HCT116 (cell line): ENCODE measurements around the gene NOXRED1. TPM values are rescaled to one million over a fixed set of nuclear protein-coding genes. Genes with fewer than 3 reads are reported as not detected.

Experiments
- ATAC-seq: fragments of 200-7000 bp; cut with Tn5 transposase; 2 replicates; pipeline ENCODE4 v1.9.1; 2020; ENCODE audit warnings: mild to moderate bottlenecking, moderate library complexity
- BruUV-seq: library from RNA; stranded (reverse); fragments of 400-500 nt; replicated peaks from 2 replicates; lab custom pipeline; 2021; lab: Mats Ljungman, UMichigan
- CTCF ChIA-PET: fragments of 300-600 bp; sonication (Branson Sonifier 250); formaldehyde crosslinking; loops from one replicate; lab custom pipeline; 2021; ENCODE audit warnings: antibody characterized with exemption; lab: Charles Lee
- POLR2A ChIA-PET: fragments of 300-600, 350-600 bp; sonication (Branson Sonifier 250); formaldehyde crosslinking; loops from one replicate; lab custom pipeline; 2021; ENCODE audit warnings: antibody characterized with exemption; lab: Charles Lee
- RAD21 ChIA-PET, 2 experiments: fragments of 300-600 bp; sonication (Branson Sonifier 250); formaldehyde crosslinking; loops; one replicate each; lab custom pipeline; 2023; ENCODE audit warnings: low total read pairs in 2 of 2; ENCODE audit not compliant: uncharacterized antibody in 2 of 2, unreplicated experiment in 2 of 2, low non-redundant PET in 1 of 2; lab: Charles Lee
- DNase-seq: peaks from one replicate; pipeline ENCODE4 v3.0.0-alpha.2; 2010; ENCODE audit warnings: low read depth, low spot score
- H2AFZ ChIP-seq: fragments of 200-600 bp; shearing (Covaris generic), sonication (generic); 2 replicates; pipeline ENCODE4 v1.6.1; 2017; ENCODE audit warnings: low read depth, mixed run types, mixed read lengths, antibody characterized with exemption, low read length; ENCODE audit not compliant: poor library complexity, severe bottlenecking
- H3K27ac ChIP-seq: 2 replicates; pipeline ENCODE4 v1.5.1; 2012; ENCODE audit warnings: low read depth, low read length
- H3K27me3 ChIP-seq: fragments of 200-600 bp; sonication (generic); 2 replicates; pipeline ENCODE4 v1.6.1; 2016; ENCODE audit warnings: mixed run types, low read length, mixed read lengths; ENCODE audit not compliant: insufficient read depth
- H3K36me3 ChIP-seq, 2 experiments: fragments of 200-500 bp in 1 of 2; fragments of 200-600 bp in 1 of 2; sonication (Bioruptor generic) in 1 of 2; sonication (generic) in 1 of 2; 2 replicates each; pipeline versions ENCODE4 v1.5.1 to v1.6.1; 2014 to 2016; ENCODE audit warnings: low read length in 2 of 2, inconsistent platforms in 1 of 2, mixed read lengths in 1 of 2, mixed run types in 1 of 2; ENCODE audit not compliant: insufficient read depth in 2 of 2, control insufficient read depth in 1 of 2
- H3K4me1 ChIP-seq, 2 experiments: fragments of 200-600 bp in 1 of 2; sonication (generic) in 1 of 2; 2 replicates each; pipeline versions ENCODE4 v1.5.1 to v1.6.1; 2012 to 2017; ENCODE audit warnings: low read length in 2 of 2, inconsistent platforms in 1 of 2, mild to moderate bottlenecking in 1 of 2, mixed read lengths in 1 of 2, mixed run types in 1 of 2, moderate library complexity in 1 of 2; ENCODE audit not compliant: insufficient read depth in 2 of 2, control insufficient read depth in 1 of 2
- H3K4me2 ChIP-seq: fragments of 200-600 bp; sonication (generic); 2 replicates; pipeline ENCODE4 v1.6.1; 2017; ENCODE audit warnings: mixed run types, low read length, mixed read lengths
- H3K4me3 ChIP-seq, 2 experiments: fragments of 200-600 bp in 1 of 2; sonication (generic) in 1 of 2; replicated peaks in 1 of 2; 2 replicates each; pipeline ENCODE4 v1.5.1; 2011 to 2016; ENCODE audit warnings: low read length in 2 of 2, control low read depth in 1 of 2, low read depth in 1 of 2, mild to moderate bottlenecking in 1 of 2, mixed read lengths in 1 of 2, mixed run types in 1 of 2
- H3K79me2 ChIP-seq: fragments of 200-600 bp; sonication (generic); 2 replicates; pipeline ENCODE4 v1.6.1; 2017; ENCODE audit warnings: mild to moderate bottlenecking, mixed run types, low read length, moderate library complexity, mixed read lengths; ENCODE audit not compliant: insufficient read depth
- H3K9ac ChIP-seq: fragments of 200-600 bp; sonication (generic); 2 replicates; pipeline ENCODE4 v1.6.1; 2016; ENCODE audit warnings: low read length, mixed read lengths
- H3K9me2 ChIP-seq: fragments of 200-600 bp; sonication (generic), shearing (Covaris generic); 2 replicates; pipeline ENCODE4 v1.6.1; 2017; ENCODE audit warnings: mixed run types, mild to moderate bottlenecking, moderate library complexity; ENCODE audit not compliant: insufficient read depth
- H3K9me3 ChIP-seq, 2 experiments: fragments of 200-500 bp in 1 of 2; fragments of 200-600 bp in 1 of 2; sonication (Bioruptor generic) in 1 of 2; sonication (generic) in 1 of 2; 2 replicates each; pipeline ENCODE4 v1.6.1; 2014 to 2017; ENCODE audit warnings: low read length in 2 of 2, mixed read lengths in 2 of 2, inconsistent platforms in 1 of 2, low read depth in 1 of 2, mild to moderate bottlenecking in 1 of 2, mixed run types in 1 of 2, moderate library complexity in 1 of 2; ENCODE audit not compliant: control insufficient read depth in 1 of 2, insufficient read depth in 1 of 2
- H4K20me1 ChIP-seq: fragments of 200-600 bp; sonication (generic), shearing (Covaris generic); 2 replicates; pipeline ENCODE4 v1.6.1; 2017; ENCODE audit warnings: mixed run types, mild to moderate bottlenecking, moderate library complexity; ENCODE audit not compliant: insufficient read depth
- CTCF ChIP-seq, 3 experiments: fragments of 200-600 bp in 1 of 3; sonication (generic) in 1 of 3; IDR thresholded peaks in 2 of 3; conservative IDR thresholded peaks in 1 of 3; 2 replicates each; pipeline ENCODE4 v1.5.1; 2012 to 2017; ENCODE audit warnings: low read depth in 2 of 3, low read length in 2 of 3, antibody characterized with exemption in 1 of 3, borderline replicate concordance in 1 of 3, control low read depth in 1 of 3, mild to moderate bottlenecking in 1 of 3, mixed read lengths in 1 of 3, mixed run types in 1 of 3, moderate library complexity in 1 of 3; ENCODE audit not compliant: insufficient read depth in 1 of 3
- ELF1 ChIP-seq: IDR thresholded peaks from 2 replicates; pipeline ENCODE4 v1.6.1; 2012; ENCODE audit warnings: low read depth, borderline replicate concordance
- EZH2 ChIP-seq: fragments of 200-600 bp; sonication (generic); IDR thresholded peaks from 2 replicates; pipeline ENCODE4 v1.6.1; 2017; ENCODE audit warnings: antibody characterized with exemption, mixed run types
- EZH2phosphoT487 ChIP-seq: fragments of 200-600 bp; IDR thresholded peaks from 2 replicates; pipeline ENCODE4 v1.6.1; 2018; ENCODE audit warnings: antibody characterized with exemption, borderline replicate concordance
- FOSL1 ChIP-seq: IDR thresholded peaks from 2 replicates; pipeline ENCODE4 v1.6.1; 2012; ENCODE audit warnings: low read depth
- JUND ChIP-seq: IDR thresholded peaks from 2 replicates; pipeline ENCODE4 v1.6.1; 2012
- MAX ChIP-seq: IDR thresholded peaks from 2 replicates; pipeline ENCODE4 v1.6.1; 2012
- POLR2A ChIP-seq: IDR thresholded peaks from 2 replicates; pipeline ENCODE4 v1.7.0; 2011; ENCODE audit warnings: borderline replicate concordance; ENCODE audit not compliant: insufficient read depth, insufficient read length; ENCODE audit errors: extremely low read depth
- RAD21 ChIP-seq: IDR thresholded peaks from 2 replicates; pipeline ENCODE4 v1.6.1; 2012; ENCODE audit warnings: low read depth, mild to moderate bottlenecking
- SP1 ChIP-seq: IDR thresholded peaks from 2 replicates; pipeline ENCODE4 v1.6.1; 2012; ENCODE audit warnings: low read depth
- TCF7L2 ChIP-seq: IDR thresholded peaks from 2 replicates; pipeline ENCODE4 v1.7.0; 2011; ENCODE audit warnings: borderline replicate concordance, inconsistent platforms; ENCODE audit not compliant: insufficient read depth, insufficient read length; ENCODE audit errors: extremely low read depth
- ZFX ChIP-seq: fragments of 450-650 bp; IDR thresholded peaks from 2 replicates; pipeline ENCODE4 v1.6.1; 2017
- intact Hi-C: fragments of 100-400 bp; cut with micrococcal nuclease; formaldehyde crosslinking; loops from 2 replicates; pipeline ENCODE4 v1.10.0; 2022
- total RNA-seq: library from RNA; stranded (reverse); gene quantifications from one replicate; pipeline ENCODE4 v1.2.1, GENCODE V29; 2021; ENCODE audit not compliant: unreplicated experiment
- TF ChIP-seq, protein P1 (sequence below): IDR thresholded peaks from 2 replicates; pipeline ENCODE4 v1.6.1; 2012

NOXRED1 gene
- total RNA-seq, 1 experiment from 2014 or later: 0.66 TPM

- Histone ChIP-seq H4K20me1 (peaks cover 12% of the 10 kb centered on the region; the same call in 1 of the 2 replicates), H3K9ac (peak overlapping the region; percentile 80)
- CTCF ChIA-PET: interaction anchor here (0.6 to 2.3 kb wide), 9 partner anchors 11 to 307 kb away, joined by 3 to 13 read pairs (median 4); no protein-coding TSS in a partner anchor
- TF ChIP-seq MAX: peak; percentile 18
- no peak for TF ChIP-seq EZH2phosphoT487
- peak; percentile 92 for TF ChIP-seq ZFX
- TF ChIP-seq, all 23 proteins: peak for 2
- intact Hi-C loops: loop anchor here (2.0 to 10.0 kb wide), 7 partner anchors 81 to 356 kb away; partner anchors contain the start of genes GSTZ1, POMT2, SAMD15 and TMED8
- DNase-seq (no peak), ATAC-seq (peak; percentile 14)
- RAD21 ChIA-PET: interaction anchor here in 1 of 2 experiments (1.5 kb wide), 1 partner anchor 359 kb away, joined by 4 read pairs; no protein-coding TSS in a partner anchor
- Histone ChIP-seq H3K27me3 (no peaks in the 10 kb centered on the region), H3K4me2 (peak overlapping the region; percentile 83), H3K36me3 (peaks cover 26 to 34% of the 10 kb centered on the region in 2 experiments), H3K9me2 (no peaks in the 10 kb centered on the region), H2AFZ (no peak overlapping the region), H3K9me3 (no peaks in the 10 kb centered on the region), H3K79me2 (peaks cover 60% of the 10 kb centered on the region), H3K4me3 (peak overlapping the region; percentile 87 to 89), H3K4me1 (peaks cover 6 to 15% of the 10 kb centered on the region in 2 experiments), H3K27ac (peak overlapping the region; percentile 81)
- POLR2A ChIA-PET: interaction anchor here (1.1 kb wide), 1 partner anchor 137 kb away, joined by 3 read pairs; the partner anchor contains the start of genes GSTZ1 and POMT2
- no TSS peak for BruUV-seq
Observed at GRCh38 chr14:77458249-77458950, 35.1 kb upstream of the NOXRED1 start.

DNA sequence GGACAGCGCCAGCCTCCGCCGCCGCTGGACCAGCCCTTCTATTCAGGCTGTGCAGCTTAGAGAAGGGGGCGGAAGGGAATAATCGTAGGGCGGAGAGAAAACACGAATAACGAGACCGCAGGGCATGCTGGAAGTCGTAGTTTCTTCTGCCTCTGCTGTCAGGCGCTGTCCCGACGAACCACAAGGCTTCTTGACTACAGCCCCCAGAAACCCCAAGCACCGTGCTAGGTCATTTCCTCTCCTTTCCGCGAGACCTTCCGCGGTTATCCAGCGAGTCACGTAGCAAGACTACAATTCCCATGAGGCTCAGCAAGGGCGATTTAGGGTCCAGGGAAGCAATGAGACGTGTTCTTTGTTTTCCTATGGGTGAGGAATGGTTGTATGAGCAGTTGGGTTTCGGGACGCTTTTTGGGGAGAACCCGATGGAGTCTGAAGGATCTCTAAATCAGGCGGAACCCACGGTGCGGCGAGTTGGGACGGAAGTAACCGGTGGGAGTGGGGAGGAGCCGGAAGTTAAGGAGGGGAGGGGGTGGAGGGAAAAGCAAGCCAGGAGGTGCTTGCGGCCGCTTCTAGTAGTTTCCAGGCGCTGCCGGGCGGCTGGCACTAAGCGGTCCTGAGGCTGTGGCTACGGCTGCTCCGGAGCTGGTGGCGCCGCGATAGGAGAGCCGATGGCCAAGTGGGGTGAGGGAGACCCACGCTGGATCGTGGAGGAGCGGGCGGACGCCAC, 34.4 kb upstream of the NOXRED1 start, which contains the start of the genes AHSA1 and VIPAS39:
TSS of gene AHSA1 (plus strand) at position 572 of the 727 bp plus-strand sequence. CDS start at position 669, 97 bp downstream.
TSS of gene VIPAS39 (minus strand) at position 80 of the 727 bp plus-strand sequence. CDS start 3,499 bp downstream, outside the sequence.
- Histone ChIP-seq H3K9me3 (no peaks in the 10 kb centered on the region), H4K20me1 (peaks cover 12% of the 10 kb centered on the region; the same call in 1 of the 2 replicates), H3K4me1 (peaks cover 6 to 15% of the 10 kb centered on the region in 2 experiments), H3K4me2 (peak within 1 kb of the TSS; percentile 83), H3K27ac (peak within 1 kb of the TSS; percentile 81), H3K4me3 (peak within 1 kb of the TSS; percentile 87 to 89), H3K36me3 (peaks cover 26 to 27% of the 10 kb centered on the region in 2 experiments), H2AFZ (peak within 1 kb of the TSS; percentile 87), H3K79me2 (peaks cover 55% of the 10 kb centered on the region), H3K27me3 (no peaks in the 10 kb centered on the region), H3K9me2 (no peaks in the 10 kb centered on the region), H3K9ac (peak within 1 kb of the TSS; percentile 80)
- intact Hi-C loops: loop anchor here (2.0 to 10.0 kb wide), 7 partner anchors 80 to 357 kb away; partner anchors contain the start of genes GSTZ1, POMT2, SAMD15 and TMED8
- CTCF ChIA-PET: interaction anchor here (0.6 kb wide), 1 partner anchor 141 kb away, joined by 3 read pairs; no protein-coding TSS in a partner anchor
- peak; percentile 93 for ATAC-seq
- RAD21 ChIA-PET: interaction anchor here in 1 of 2 experiments (0.5 kb wide), 1 partner anchor 334 kb away, joined by 3 read pairs; no protein-coding TSS in a partner anchor
- peak; percentile 99 for DNase-seq
- BruUV-seq: no TSS peak
- POLR2A ChIA-PET: interaction anchor here (0.9 to 1.1 kb wide), 3 partner anchors 9 to 137 kb away, joined by 3 to 4 read pairs (median 3); partner anchors contain the start of genes GSTZ1 and POMT2
- peak; percentile 25 for TF ChIP-seq TCF7L2
- no peak for TF ChIP-seq EZH2
- no peak for TF ChIP-seq RAD21
- TF ChIP-seq FOSL1: no peak
- TF ChIP-seq SP1: peak; percentile 87
- TF ChIP-seq ELF1: peak; percentile 92
- peak; percentile 79 for TF ChIP-seq POLR2A
- TF ChIP-seq EZH2phosphoT487: no peak
- no peak for TF ChIP-seq JUND
- 0 out of 6 replicates have a peak, but pooled peaks of 1 of the 3 experiments have one; percentile 2 for TF ChIP-seq CTCF (IDR thresholded peaks at IDR 0.05 in 2 of 3, conservative IDR thresholded peaks at IDR 0.05 in 1 of 3; ENCODE audit: borderline replicate concordance in 1 of 3, insufficient read depth in 1 of 3, low read depth in 2 of 3, low read length in 2 of 3)
- TF ChIP-seq, protein P1, sequence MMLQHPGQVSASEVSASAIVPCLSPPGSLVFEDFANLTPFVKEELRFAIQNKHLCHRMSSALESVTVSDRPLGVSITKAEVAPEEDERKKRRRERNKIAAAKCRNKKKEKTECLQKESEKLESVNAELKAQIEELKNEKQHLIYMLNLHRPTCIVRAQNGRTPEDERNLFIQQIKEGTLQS: no peak
- no peak for TF ChIP-seq MAX
